HG02571 (cell line): ENCODE results near the gene JAKMIP1.

Source experiments
- ATAC-seq: cut with Tn5 transposase; IDR thresholded peaks from one replicate; pipeline ENCODE4 v1.9.1; 2021; ENCODE audit warnings: mild to moderate bottlenecking, moderate library complexity; ENCODE audit not compliant: unreplicated experiment

Gene JAKMIP1

DNA sequence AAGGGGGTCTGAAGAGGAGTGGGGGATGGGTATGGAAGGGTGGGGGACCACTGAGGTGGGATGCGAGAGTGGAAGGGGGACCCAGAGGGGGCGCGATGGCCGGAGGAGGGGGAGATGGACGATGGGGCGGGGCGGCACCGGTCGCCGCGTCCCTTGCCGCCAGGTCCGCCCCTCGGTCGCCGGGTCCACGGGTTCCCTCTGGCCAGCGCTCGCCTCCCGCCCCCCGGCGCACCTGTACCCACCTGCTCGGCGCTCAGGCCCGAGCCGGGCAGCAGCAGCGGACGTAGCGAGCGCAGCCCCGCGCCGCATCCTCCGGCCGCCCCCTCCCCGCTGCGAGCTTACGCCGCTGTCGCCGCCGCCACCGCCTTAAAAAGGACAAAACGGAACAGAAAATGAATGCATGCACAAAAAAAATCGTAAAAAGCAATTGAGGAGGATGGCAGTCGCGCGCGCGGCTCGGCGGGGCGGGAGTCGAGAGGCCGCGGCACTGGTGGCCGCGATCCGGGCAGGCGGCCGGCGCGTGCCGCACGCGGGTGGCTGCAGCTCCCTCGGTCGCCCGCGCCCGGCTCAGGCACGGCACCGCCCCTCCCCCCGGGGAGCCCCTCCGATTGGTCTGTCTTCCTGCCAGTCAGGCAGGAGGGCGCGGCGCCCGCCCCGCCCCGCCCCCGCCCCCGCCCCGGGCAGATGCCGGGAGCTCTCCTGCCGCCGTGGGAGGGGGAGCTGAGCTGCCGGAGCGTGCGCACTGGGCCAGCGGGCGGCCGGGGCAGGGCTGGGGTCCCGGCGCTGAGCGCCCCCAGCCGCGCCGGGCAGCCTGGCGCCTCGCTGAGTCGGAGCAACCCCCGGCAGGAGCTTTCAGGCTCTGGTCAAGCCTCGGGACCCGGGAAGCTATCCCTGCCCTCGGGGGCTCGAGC lies at the start of gene JAKMIP1:
Gene JAKMIP1 (minus strand): TSS at position 539 of the 911 bp plus-strand sequence. CDS start 87,699 bp downstream, outside the sequence.
- ATAC-seq, result peak; percentile 72

DNA sequence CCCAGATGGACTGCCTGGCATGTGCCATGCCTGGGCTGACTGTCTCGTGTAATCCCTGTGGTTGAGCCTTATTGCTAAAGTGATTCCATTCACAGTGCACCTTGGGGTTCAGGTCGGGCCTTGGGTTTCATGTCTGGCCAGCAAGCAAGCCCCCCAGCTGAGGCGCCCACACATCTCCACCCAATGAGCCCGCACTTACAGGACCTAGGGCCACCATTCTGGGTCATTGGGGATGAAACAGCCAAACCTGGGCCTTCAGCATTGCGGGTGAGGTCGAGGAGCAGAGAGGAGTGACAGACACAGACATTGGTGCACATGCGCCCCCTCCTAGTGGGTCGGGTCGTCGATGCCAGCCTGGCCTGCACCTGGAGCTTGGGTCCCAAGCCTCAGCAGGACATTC lies 48.0 kb upstream of the JAKMIP1 start:
- ATAC-seq, result no peak

GRCh38 chr4:6246170-6246634 lies 45.9 kb upstream of the JAKMIP1 start:
- ATAC-seq, result no peak

DNA sequence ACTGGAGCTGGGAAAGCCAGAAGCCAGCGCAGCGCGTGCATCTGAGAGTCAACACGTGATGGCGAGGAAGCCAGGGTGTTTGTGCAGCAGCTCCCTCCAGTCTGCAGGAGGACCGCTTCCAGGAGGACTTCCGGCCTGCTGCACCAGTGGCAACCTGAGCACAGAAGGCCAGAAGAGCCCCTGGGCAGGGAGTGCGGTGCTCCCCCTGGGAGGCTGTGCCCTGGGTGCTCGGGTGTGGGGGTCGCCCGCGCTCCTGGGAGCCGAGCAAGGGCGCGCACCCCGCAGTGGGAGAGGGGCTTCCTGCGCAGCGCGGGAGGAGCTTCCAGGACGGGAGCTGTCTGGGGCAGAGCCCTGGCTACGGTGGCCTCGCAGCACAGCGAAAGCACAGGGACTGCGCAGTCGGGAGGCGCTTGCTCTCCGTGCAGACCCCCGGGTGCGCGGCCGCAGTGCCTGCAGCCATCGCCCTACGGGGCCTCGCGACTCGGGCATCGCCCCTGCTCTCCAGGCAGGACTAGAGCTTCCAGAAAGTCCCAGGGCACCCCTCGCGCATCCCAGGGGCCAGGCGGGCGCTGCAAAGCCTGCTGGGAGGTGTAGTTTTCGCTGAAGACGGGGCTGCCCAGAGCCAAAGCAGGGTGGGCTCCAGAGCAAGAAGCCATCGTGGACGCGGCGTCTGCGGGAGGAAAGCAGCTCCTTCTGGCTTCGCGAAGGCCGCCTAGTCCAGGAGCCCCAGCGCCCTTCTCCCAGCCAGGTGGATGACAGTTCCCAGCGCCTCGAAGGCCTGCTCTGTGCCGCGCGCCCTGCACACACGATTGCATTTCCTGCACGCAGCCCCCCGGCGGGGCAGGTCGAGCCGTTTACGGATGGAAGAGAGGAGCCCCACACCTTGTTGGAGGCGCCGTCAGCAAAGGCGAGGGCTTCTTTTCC lies 45.2 kb upstream of the JAKMIP1 start:
- ATAC-seq, result no peak

DNA sequence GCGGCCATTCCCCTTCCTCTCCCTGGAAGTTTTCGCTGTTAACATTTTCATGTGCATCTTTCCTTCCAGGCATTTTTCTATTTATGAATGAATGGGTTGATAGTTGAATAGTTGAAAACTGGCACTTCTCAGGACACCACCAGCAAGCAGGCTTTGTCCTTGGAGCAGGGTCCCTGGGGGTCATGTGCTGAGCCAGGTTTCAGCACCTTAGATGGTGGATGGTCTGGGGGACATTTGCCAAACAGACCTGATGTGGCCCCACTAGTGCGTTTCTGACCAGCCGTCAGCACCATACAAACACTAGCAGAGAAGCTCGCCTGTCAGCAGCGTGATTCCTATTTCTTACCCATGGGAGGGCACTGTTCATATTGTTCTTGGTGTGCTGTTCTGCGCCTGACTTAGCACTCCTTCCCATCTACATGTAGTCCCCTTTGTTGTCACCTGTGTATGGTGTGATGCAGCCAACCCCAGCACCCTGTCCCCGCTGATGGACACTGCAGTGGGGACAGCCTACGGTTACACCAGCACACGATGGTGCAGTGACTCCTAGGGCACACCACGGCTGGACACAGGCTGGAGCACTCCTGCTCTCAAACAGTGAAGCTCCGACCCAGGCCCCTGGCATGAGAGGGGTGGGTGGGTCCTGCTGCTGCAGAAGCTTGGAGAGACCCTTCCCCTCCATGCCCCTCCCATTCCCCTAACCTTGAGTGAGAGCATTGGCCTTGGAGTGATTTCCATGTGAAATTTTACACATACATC lies 42.1 kb upstream of the JAKMIP1 start:
- no peak for ATAC-seq

- ATAC-seq, result no peak
Observed at GRCh38 chr4:6241062-6241845, 40.9 kb upstream of the JAKMIP1 start.

DNA sequence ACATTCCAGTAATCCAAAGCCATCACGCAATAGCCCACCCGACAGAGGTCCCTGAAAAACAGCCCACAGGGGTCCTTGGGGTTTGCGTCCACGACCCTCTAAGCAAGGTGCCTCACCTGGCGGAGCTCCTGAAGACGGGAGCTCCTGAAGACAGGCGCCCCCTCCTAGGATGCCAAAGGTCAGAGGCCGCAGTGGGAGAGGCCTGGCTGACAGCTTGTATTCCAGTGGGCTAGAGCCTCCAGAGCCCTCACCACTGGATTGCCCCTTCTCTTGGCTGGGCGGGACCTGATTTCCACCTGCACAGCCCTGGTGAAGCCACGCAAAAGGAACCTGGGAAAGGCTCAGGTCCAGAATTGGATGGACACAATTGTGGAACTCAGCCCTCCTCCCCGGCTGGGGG lies 39.6 kb upstream of the JAKMIP1 start:
- ATAC-seq, result no peak

- ATAC-seq, result no peak
Observed at GRCh38 chr4:6239486-6239885, 39.1 kb upstream of the JAKMIP1 start.

- no peak for ATAC-seq
Observed at GRCh38 chr4:6236816-6237390, 36.6 kb upstream of the JAKMIP1 start.

DNA sequence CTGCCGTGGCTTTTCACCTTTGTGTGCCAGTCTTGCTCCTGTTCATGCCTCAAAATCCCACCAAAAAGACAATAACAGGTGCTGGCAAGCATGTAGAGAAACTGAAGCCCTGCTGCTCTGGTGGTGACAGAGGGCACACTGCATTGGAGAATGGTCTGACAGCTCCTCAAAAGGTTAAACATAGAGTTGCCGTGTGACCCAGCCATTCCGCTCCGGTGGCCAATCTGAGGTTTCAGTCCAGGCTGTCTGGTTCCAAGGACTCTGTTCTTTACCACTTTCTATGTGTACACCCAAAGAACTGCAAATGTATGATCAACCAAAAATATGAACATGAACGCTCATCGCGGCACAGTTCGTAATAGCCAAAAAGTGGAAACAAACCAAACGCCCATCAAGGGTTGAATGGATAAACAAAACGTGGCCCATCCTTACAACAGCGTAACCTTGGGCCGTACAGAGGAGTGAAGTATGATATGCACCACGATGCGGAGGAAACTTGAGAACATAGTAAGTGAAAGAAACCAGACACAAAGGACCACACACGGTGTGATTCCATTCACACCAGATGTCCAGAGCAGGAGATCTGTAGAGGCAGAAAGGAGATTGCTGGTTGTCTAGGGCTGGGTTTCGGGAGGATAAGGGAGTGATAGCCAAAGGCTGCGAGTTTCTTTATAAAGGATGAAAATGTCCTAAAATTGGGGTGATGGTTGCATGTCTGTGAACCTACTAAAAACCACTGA lies 35.7 kb upstream of the JAKMIP1 start:
- no peak for ATAC-seq

DNA sequence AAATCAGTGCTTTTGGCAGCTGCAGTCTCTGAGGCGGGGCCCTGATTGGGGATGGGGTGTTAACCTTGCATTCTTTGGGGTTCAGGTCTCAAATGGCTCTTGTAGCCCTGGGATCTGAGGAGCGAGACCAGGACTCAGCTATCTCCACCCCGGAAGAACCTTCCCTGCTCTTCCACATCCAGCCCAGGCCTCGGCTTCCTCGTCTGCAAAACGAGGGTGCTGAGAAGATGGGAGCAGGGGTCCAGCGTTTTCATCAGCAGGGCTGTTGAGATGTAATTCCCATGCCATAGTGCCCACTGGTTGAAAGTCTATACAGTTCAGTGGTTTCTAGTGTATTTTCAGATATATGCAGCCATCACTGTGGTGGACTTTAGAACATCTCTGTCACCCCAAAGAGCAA lies 34.7 kb upstream of the JAKMIP1 start:
- no peak for ATAC-seq

GRCh38 chr4:6233929-6234328 lies 33.6 kb upstream of the JAKMIP1 start:
- ATAC-seq, result no peak

DNA sequence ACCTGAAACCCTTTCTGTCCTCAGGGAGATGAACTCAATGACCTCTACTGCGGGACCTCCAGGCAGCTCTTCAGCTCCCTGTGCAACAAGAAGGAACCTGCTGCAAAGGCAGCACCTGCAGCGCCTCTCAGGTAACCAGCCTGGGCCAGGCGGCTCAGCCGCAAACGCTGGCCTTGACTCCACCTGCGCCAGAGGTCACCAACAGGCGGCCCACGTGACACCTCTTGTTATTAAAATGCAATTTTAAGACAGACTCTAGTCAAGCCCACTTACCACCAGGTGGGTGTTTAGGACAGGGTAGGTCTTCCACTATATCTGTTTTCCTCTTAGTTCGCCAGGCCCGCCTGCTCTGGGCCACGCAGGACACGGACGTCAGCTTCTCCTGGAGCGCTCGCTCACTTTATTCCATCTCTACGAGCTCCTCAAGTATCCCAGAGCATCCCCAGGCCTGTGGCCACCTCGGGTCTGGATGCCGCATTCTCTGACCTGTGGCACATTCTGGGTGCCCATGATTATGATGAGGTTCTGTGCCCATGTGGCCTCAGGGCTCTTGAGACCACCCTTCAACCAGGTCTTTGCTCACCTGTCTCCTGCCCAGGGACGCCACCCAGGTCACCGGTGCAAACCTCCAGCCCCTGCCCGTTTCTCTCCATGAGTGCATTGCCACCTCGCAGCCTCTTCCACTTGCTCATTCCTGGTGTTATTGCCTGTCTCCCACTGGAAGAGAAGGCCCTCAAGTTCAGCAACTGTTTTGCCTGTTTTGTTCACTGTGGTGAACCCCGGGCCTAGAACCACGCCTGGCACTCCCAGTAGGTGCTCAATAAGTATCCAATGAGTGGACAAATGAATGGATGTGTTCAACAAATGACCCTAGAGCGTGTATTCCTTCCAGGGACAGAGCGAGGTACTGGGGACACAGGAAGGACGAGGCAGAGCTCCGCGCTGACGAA lies 32.8 kb upstream of the JAKMIP1 start:
- ATAC-seq, result no peak

GRCh38 chr4:6231663-6232165 lies 31.4 kb upstream of the JAKMIP1 start:
- no peak for ATAC-seq

DNA sequence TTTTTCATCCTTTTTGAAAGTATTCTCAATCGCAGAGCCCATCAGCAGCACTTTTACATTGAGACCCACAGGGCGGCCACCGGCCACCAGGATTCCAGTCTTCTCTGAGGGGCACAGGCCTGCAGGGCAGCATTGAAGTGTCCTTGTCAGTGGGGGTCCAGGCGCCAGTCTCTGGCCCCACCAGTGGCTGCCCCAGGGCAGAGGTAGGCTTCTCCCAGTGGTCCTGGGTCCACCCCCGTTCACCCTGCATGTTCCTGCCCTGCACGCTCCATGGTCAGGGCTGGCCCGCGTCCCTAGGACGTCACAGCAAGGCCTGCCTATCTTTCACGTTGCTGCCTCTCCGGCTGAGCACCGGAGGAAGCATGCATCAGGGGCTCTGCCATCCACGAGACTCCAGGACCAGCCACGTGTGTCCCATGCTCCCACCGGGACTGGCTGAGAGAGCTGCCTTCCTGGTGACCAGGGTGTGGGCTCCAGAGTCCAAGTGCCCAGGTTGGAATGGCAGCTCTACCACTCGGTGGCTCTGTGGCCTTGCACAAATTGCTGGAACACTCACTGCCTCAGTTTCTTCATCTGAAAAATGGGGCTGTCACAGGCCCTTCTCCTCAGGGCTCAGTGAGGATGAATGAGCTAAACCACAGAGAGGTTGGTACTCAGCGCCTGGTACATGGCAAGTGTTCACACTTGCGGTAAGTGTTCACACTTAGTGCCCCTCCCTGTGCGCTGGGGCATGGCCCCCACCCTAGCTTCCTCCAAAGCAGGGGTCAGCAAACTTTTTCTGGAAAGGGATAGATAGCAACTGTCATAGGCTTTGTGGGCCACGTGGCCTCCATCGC lies 30.7 kb upstream of the JAKMIP1 start:
- ATAC-seq, result no peak

DNA sequence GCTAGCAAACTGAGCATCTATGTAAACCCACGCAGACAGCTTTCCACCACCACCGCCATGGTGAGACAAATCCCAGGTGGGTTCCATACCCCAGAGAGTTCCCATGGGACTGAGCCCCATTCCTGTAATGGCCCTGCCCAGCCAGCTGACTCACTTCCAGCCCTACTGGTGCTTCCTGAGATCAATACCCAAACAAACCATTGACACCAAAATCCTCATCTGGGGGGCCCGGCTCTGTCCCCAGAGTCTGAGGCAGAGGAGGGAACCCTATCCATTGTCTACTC lies 30.1 kb upstream of the JAKMIP1 start:
- ATAC-seq, result no peak
